Stimulated activated naive CD8-positive, alpha-beta T cell treated with anti-CD3 and anti-CD28 coated beads, Interleukin-15, amount 100 ng/mL, for 72 hours (primary cell): ENCODE data around the gene PTPRG.
A peak's percentile ranks its signal among the peaks of the same experiment; 100 is the strongest.
"Not testable (repeated sequence)": the region's sequence is repeated elsewhere in the genome, so short reads cannot be mapped to it uniquely, and the experiment has no call there.

ENCODE experiments used
- ATAC-seq: fragments of 150-1000 bp; cut with Tn5 transposase; 2 replicates; pipeline ENCODE4 v1.10.0; 2021; ENCODE audit warnings: mild to moderate bottlenecking, moderate library complexity
- DNase-seq, 2 donors: peaks; one replicate each; pipeline ENCODE4 v3.0.0; 2021 to 2022
- H3K27ac Mint-ChIP-seq, 2 donors: one replicate each; pipeline ENCODE4 v1.8.0; 2022; ENCODE audit warnings: mild to moderate bottlenecking in 2 of 2, mixed read lengths in 2 of 2, moderate library complexity in 2 of 2
- H3K27me3 Mint-ChIP-seq: one replicate; pipeline ENCODE4 v1.8.0; 2022; ENCODE audit warnings: mixed read lengths
- H3K4me1 Mint-ChIP-seq: one replicate; pipeline ENCODE4 v1.8.0; 2022; ENCODE audit warnings: mild to moderate bottlenecking, mixed read lengths
- H3K4me3 Mint-ChIP-seq, 2 donors: one replicate each; pipeline ENCODE4 v1.8.0; 2022; ENCODE audit warnings: mild to moderate bottlenecking in 2 of 2, mixed read lengths in 2 of 2, moderate library complexity in 1 of 2
- H3K9me3 Mint-ChIP-seq, 2 donors: one replicate each; pipeline ENCODE4 v1.8.0; 2022; ENCODE audit warnings: mixed read lengths in 2 of 2

The PTPRG gene

DNA sequence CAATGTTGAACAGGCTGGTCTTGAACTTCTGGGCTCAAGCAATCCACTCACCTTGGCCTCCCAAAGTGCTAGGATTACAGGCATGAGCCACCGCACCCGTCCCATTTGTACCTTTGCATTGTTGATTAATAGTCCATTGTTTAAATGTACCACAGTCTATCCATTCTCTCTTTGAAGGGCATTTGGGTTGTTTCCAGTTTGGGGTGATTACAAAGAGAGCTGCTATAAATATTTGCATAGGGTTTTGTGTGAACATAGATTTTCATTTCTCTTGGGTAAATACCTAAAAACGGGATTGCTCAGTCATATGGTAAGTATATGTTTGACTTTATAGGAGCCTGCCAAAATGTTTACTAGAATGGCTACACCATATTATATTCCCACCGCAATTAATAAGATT, 13.7 kb upstream of the PTPRG start:
- ATAC-seq: no peak
- H3K27ac Mint-ChIP-seq: no peak overlapping the region
- no peaks in the 10 kb centered on the region for H3K4me1 Mint-ChIP-seq
- no peak for DNase-seq
- H3K9me3 Mint-ChIP-seq: peaks cover 0 to 5% of the 10 kb centered on the region in 2 donors
- peaks cover 7% of the 10 kb centered on the region for H3K27me3 Mint-ChIP-seq
- H3K4me3 Mint-ChIP-seq: no peak overlapping the region

GRCh38 chr3:61552704-61553103, 8.7 kb upstream of the PTPRG start:
- H3K27ac Mint-ChIP-seq, ATAC-seq, H3K9me3 Mint-ChIP-seq, H3K4me1 Mint-ChIP-seq, H3K4me3 Mint-ChIP-seq, DNase-seq: not testable (repeated sequence)
- H3K27me3 Mint-ChIP-seq: peaks cover 26% of the 10 kb centered on the region

DNA sequence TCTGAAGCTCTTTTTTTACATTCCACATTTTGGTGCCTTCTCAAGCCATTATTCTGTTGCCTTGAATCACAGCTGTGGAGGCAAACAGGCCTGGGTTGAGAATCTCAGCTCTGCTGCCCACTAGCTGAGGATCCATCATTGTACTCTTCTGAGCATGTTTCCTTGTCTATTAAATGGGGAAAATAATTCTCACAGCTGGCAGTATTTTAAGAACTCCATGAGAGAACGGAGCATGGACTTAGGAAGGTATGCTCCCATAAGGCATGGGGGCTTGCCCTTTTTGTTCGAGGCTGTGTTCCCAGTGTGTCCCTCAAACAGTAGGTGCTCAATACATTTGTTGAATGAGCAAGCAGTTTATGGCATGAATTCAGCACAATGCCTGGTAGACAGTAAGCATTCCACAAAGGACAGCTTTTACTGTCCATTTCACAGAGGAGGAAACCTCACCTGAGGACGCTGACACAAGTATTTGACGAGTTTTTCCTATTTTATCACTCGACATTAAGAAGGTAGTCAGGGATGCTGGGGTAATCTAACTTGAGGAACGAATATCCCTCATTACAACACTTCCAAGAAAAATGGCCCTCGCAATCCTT, 2.1 kb upstream of the PTPRG start:
- peaks cover 28% of the 10 kb centered on the region for H3K4me1 Mint-ChIP-seq
- H3K4me3 Mint-ChIP-seq: no peak overlapping the region
- H3K27ac Mint-ChIP-seq: no peak overlapping the region
- H3K27me3 Mint-ChIP-seq: peaks cover 82% of the 10 kb centered on the region
- H3K9me3 Mint-ChIP-seq: no peaks in the 10 kb centered on the region
- DNase-seq (no peak), ATAC-seq (no peak)

DNA sequence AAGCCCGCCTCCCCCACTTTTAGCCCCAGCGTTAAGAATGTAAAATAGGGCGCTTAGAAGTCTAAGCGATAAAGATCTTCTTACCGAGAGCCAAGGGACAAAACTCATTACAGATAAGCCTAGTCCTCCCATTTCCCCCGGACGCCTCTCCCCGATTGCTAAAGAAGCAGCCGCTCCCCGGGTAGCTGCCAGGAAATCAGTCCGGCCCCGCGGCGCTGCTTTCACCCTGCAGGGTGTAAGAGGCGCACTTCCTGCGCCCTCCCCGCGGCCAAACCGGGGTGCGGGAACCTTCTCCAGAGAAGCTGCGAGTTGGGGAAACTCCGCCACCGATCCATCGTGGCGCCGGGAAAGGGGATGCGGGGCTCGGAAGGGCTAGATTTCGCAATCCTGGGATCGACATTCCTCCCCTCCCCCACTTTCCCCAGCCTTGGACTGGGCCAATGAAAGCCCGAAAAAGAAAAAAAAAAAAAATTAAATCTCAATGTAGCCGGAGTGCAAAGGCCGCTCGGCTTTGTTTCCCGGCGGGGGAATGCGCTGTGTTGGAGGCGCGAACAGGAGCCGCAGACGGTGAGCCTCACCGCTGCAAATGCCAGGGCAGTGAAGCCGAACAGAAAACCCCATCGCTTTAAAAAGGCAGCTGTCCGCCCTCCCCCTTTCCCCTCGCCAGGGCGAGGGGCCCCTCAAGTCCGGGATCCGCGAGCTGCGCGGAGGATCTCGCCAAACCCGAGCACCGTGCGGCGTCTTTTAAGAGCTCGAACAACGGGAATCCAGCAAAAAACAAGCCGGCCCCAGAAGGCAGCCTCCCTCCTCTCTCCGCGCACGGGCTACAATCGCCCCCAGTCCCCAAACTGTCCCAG, 626 bp upstream of the PTPRG start:
- Mint-ChIP-seq H3K4me1 (peaks cover 30% of the 10 kb centered on the region), H3K9me3 (no peaks in the 10 kb centered on the region), H3K27me3 (peaks cover 97% of the 10 kb centered on the region), H3K27ac (peak overlapping the region in 1 of 2 donors; percentile 58), H3K4me3 (peak overlapping the region; percentile 75 to 88)
- peak; percentile 56 for ATAC-seq
- peak; percentile 20 to 65 for DNase-seq

DNA sequence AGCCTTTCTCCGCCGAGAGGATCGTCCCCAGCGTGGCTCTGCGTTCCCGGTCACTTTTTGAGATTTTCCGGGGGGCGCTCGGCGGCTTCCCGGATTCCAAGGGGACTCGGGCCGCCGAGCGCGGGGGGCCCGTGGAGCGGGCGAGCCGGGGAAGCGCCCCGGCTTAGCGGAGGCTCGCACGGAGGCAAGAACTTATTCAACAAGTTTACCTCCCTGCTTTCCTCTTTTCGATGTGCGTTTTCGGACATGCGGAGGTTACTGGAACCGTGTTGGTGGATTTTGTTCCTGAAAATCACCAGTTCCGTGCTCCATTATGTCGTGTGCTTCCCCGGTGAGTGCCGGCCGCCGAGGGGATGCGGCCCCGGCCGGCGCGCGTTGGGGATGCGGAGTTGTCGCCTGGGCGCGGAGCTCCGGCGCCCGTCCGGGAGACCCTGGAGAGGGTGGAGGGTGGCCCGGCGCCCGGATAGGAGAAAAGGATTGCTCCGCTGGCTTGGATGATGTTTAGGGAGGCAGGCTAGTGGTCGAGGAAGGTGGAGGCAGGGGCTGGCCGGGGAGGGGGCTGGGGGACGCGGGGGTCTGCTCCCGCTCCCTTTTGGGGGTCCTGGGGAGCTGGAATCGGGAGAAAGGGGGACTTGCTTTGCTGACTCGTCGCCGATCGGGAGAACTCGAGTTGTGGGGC, 810 bp downstream of the PTPRG start:
- Mint-ChIP-seq H3K27me3 (peaks cover 97% of the 10 kb centered on the region), H3K9me3 (no peaks in the 10 kb centered on the region), H3K4me3 (peak overlapping the region; percentile 49 to 88), H3K4me1 (peaks cover 30% of the 10 kb centered on the region), H3K27ac (no peak overlapping the region)
- DNase-seq: peak in 1 of 2 donors; percentile 36
- no peak for ATAC-seq

DNA sequence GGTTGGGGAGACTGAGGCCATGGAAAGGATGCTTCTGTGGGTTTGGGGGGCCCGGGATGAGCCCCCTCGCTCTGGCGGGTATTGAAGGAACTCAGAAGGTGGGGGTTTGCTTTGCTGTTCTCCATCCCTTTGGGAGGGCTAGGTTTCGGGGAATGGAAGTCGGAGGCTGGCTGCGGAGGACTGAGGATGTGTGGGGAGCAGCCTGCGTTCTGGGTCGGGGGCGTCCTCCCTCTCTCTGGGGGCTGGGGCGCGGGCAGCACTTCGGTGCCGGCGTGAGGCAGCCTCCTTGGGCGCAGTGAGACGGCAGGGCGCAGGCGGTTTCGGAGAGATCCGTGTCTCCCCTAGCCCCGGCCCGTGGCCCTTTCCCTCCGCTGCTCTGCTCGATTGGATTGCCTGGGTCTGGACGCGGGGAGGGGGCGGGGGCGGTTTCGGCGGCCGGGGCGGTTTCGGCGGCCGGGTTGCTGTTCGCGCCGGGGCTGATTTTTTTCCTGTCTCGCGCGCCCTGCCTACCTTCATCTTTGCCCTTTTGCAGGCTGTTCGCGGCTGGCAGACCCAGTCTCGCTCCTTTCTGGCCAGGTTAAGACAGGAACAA, 1.4 kb downstream of the PTPRG start:
- Mint-ChIP-seq H3K27ac (no peak overlapping the region), H3K9me3 (no peaks in the 10 kb centered on the region), H3K27me3 (peaks cover 90% of the 10 kb centered on the region), H3K4me3 (peak overlapping the region; percentile 48 to 54), H3K4me1 (peaks cover 30% of the 10 kb centered on the region)
- ATAC-seq (no peak), DNase-seq (peak in 1 of 2 donors; percentile 12)

- peak in 1 of 2 donors; percentile 2 for DNase-seq
- peak overlapping the region; percentile 48 to 54 for H3K4me3 Mint-ChIP-seq
- H3K27ac Mint-ChIP-seq: no peak overlapping the region
- H3K4me1 Mint-ChIP-seq: peaks cover 30% of the 10 kb centered on the region
- H3K27me3 Mint-ChIP-seq: peaks cover 85% of the 10 kb centered on the region
- no peak for ATAC-seq
- no peaks in the 10 kb centered on the region for H3K9me3 Mint-ChIP-seq
These were observed 2.2 kb downstream of the PTPRG start for GRCh38 chr3:61563313-61564271.

DNA sequence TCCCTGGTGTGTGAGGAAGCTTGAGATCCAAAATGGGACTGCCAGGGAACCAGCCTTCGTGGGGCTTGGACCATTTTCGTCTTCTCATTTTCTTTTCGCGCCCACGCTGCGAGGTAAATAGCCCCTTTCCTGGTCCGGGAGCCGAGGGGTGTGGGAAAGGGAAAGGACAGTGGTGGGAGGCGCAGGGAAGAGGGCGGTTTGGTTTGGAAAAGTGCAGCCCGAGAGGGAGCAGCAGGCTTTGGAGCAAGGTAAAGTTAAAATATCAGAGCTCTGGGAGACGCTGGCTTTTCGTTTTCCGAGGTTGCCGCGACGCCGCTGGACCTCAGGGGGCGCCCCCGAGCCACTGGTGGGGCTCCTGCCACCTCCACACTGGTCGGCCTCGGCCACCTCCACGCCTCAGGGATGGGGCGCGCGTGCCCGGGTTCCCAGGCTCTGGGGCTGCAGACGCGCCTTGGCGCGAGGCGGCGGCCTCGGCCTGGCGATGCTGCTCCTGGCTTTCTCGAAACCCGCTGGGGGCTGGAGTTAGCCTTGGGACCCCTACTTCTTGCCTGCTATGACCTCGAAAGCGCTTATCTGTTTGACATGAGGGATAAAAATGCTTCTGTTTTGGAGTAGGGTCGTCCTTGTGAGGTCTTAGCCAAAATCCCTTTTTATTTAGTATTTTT, 3.2 kb downstream of the PTPRG start:
- Mint-ChIP-seq H3K9me3 (no peaks in the 10 kb centered on the region), H3K4me1 (peaks cover 30% of the 10 kb centered on the region), H3K4me3 (peak overlapping the region; percentile 23 to 26), H3K27me3 (peaks cover 76% of the 10 kb centered on the region), H3K27ac (no peak overlapping the region)
- DNase-seq (peak; percentile 3 to 29), ATAC-seq (no peak)

DNA sequence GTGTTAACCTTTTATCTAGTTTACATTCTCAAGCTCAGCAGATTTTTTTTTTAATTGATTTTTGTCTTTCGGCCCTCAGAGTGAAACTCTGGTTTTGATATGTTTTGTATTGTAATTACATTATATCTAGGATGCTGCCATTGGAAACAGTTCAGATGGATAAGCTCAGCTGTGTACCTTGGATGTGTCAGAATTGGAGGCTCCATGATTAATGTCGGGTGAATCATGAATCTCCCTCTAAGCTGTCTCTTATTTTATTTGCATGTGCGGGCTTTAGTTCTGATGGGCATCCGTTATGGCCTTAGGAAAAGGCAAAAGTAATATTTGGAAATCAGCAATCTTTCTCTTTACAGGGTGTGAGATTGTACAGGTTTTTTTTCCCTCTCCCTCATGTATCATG, 4.2 kb downstream of the PTPRG start:
- DNase-seq: no peak
- Mint-ChIP-seq H3K27ac (no peak overlapping the region), H3K4me3 (no peak overlapping the region), H3K27me3 (peaks cover 65% of the 10 kb centered on the region), H3K4me1 (peaks cover 25% of the 10 kb centered on the region), H3K9me3 (no peaks in the 10 kb centered on the region)
- ATAC-seq: no peak

DNA sequence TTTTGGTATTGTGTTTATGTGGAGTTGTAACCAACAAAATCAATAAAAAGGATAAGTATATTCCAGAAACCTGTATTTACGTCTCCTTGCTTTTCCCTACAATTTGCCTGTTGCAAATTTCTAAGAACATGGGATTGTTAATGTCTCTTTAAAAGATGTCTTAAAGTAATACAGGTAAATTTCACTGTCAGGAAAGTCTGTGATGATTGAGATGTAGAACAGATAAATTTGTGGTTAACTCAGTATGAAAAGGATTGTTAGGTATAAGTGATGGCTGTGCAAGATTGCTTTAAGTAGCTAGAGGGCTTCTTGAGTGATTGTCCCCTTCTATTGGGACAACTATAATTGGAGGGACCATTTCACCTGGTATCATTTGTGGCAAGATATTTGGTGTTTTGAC, 6.8 kb downstream of the PTPRG start:
- Mint-ChIP-seq H3K4me3 (no peak overlapping the region), H3K9me3 (no peaks in the 10 kb centered on the region), H3K27ac (no peak overlapping the region), H3K4me1 (peaks cover 13% of the 10 kb centered on the region), H3K27me3 (peaks cover 42% of the 10 kb centered on the region)
- no peak for DNase-seq
- ATAC-seq: no peak

GRCh38 chr3:61569856-61570580, 8.6 kb downstream of the PTPRG start:
- Mint-ChIP-seq H3K4me1 (no peaks in the 10 kb centered on the region), H3K27ac (no peak overlapping the region), H3K9me3 (peaks cover 0 to 4% of the 10 kb centered on the region in 2 donors), H3K27me3 (peaks cover 29% of the 10 kb centered on the region), H3K4me3 (no peak overlapping the region)
- ATAC-seq (no peak), DNase-seq (no peak)

DNA sequence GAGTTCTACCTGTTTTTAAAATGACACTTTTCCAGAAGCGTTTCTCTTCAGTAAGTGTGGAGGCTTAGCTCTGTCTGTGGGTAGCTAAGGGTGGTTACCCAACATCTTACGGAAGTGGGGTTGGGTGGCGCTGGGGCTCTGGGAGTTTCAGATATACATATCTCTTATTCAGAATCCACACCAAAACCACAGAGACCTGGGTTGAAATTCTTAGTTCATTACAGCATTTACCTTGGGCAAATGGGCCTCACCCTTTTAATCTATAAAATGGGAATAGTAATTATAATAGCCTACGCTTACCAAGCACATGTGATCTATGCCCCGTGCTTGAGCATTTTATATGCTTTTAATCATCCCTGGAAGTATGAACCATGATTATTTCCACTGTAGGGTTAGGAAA, 9.4 kb downstream of the PTPRG start:
- Mint-ChIP-seq H3K27ac (no peak overlapping the region), H3K4me1 (no peaks in the 10 kb centered on the region), H3K9me3 (peaks cover 0 to 6% of the 10 kb centered on the region in 2 donors), H3K4me3 (no peak overlapping the region), H3K27me3 (peaks cover 22% of the 10 kb centered on the region)
- ATAC-seq: no peak
- no peak for DNase-seq

- no peak for ATAC-seq
- Mint-ChIP-seq H3K4me3 (no peak overlapping the region), H3K9me3 (peaks cover 0 to 6% of the 10 kb centered on the region in 2 donors), H3K27me3 (peaks cover 12% of the 10 kb centered on the region), H3K27ac (no peak overlapping the region), H3K4me1 (no peaks in the 10 kb centered on the region)
- no peak for DNase-seq
These were observed 10.4 kb downstream of the PTPRG start for GRCh38 chr3:61571516-61572336.
